Measurements from ENCODE around the gene NFATC2. TPM values are rescaled to one million over a fixed set of nuclear protein-coding genes. Genes with fewer than 3 reads are reported as not detected.

NFATC2 gene
- total RNA-seq, 4 donors from 2014 or later: 8.8 to 15.6 (median 13.0) TPM

GRCh38 chr20:51458751-51459439 is 83.6 kb downstream of the NFATC2 start:
- Histone ChIP-seq H3K27me3 (no peaks in the 10 kb centered on the region), H3K27ac (replicated peaks in 1 of 4) (no peak overlapping the region), H3K4me1 (peaks cover 27 to 45% (median 36%) of the 10 kb centered on the region in 4 donors), H3K36me3 (peaks cover 0 to 10% (median 2%) of the 10 kb centered on the region in 4 donors), H3K9me3 (no peaks in the 10 kb centered on the region), H3K4me3 (no peak overlapping the region)
- TF ChIP-seq POLR2AphosphoS5 (IDR thresholded peaks at IDR 0.05): no peak
- no peak for TF ChIP-seq CTCF (IDR thresholded peaks at IDR 0.05)
- TF ChIP-seq EP300 (IDR thresholded peaks at IDR 0.05): no peak
- TF ChIP-seq POLR2A (IDR thresholded peaks at IDR 0.05; ENCODE audit: low read depth): no peak
- intact Hi-C loops (cut with DNase I): loop anchor here (5.0 to 10.0 kb wide), 2 partner anchors 103 to 136 kb away; no protein-coding TSS in a partner anchor
- WGBS: 97% methylated on average over 13 of the region's 13 CpGs
- DNase-seq (ENCODE audit: extremely low spot score): no peak

GRCh38 chr20:51457533-51457932 is 85.0 kb downstream of the NFATC2 start:
- H3K27ac ChIP-seq (replicated peaks in 1 of 4): peak overlapping the region; percentile 75 to 85 (median 80)
- H3K9me3 ChIP-seq: no peaks in the 10 kb centered on the region
- intact Hi-C loops (cut with DNase I): loop anchor here (5.0 to 10.0 kb wide), 2 partner anchors 105 to 137 kb away; no protein-coding TSS in a partner anchor
- TF ChIP-seq POLR2A (IDR thresholded peaks at IDR 0.05; ENCODE audit: low read depth) (no peak), POLR2AphosphoS5 (IDR thresholded peaks at IDR 0.05) (no peak), EP300 (IDR thresholded peaks at IDR 0.05) (no peak), CTCF (IDR thresholded peaks at IDR 0.05) (no peak)
- H3K4me3 ChIP-seq: no peak overlapping the region
- H3K4me1 ChIP-seq: peaks cover 17 to 33% (median 24%) of the 10 kb centered on the region in 4 donors
- no peaks in the 10 kb centered on the region for H3K27me3 ChIP-seq
- no peak for DNase-seq (ENCODE audit: extremely low spot score)
- 94% methylated on average over 3 of the region's 3 CpGs for WGBS
- peaks cover 0 to 20% (median 2%) of the 10 kb centered on the region in 4 donors for H3K36me3 ChIP-seq

DNA sequence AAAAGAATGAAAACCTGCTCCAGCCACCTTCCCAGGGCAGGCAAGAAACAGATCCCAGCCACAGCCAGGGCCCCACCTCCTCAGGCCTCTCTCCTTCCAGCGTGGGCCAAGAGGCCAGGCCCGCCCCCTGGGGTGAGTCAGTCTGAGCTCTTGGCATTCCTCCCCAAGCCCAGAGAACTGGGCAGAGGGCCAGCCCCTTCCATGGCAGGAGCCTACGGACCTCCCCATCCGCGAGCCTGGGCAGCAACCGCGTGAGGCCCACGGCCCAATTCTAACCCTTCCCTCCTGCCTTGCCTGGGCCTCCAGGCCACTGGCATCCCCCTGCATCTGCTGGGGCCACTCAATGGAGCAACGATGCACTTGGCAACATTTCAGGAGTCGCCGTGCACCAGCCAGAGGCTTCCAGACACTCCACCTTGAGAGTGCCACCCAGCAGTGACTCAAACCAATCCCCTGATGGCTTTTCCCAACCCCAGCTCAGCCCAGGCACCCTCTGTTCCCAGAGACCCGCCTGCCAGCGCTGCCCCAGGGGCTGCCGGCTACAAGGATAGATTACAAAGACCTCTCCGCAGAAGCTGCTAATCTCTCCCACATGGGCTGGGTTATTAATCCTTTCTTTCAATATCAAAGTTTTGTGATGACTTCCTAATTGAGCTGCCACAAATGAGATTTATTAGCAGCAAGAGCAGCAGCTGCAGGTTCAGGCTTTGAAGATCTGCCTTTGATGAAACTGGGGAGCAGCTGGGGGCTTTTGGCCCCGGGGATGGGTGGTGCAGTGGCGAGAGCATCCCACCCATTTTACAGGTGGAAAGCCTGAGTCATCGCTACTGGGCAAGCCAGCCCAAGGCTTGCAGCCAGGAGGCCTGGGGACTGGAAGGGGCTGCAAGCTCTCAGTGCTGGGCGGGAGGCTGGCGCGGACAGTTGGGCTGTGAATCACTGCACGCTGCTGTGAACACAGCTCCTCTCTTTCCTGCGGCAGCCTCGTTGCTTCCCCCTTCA is 85.7 kb downstream of the NFATC2 start:
- intact Hi-C loops (cut with DNase I): loop anchor here (5.0 to 10.0 kb wide), 2 partner anchors 105 to 138 kb away; no protein-coding TSS in a partner anchor
- 29% methylated on average over 14 of the region's 24 CpGs for WGBS
- H3K4me3 ChIP-seq: peak overlapping the region; percentile 17 to 36 (median 32)
- peak overlapping the region; percentile 75 to 85 (median 80) for H3K27ac ChIP-seq (replicated peaks in 1 of 4)
- no peak for TF ChIP-seq POLR2A (IDR thresholded peaks at IDR 0.05; ENCODE audit: low read depth)
- TF ChIP-seq POLR2AphosphoS5 (IDR thresholded peaks at IDR 0.05): peak; percentile 78 to 82
- H3K4me1 ChIP-seq: peaks cover 17 to 30% (median 23%) of the 10 kb centered on the region in 4 donors
- no peaks in the 10 kb centered on the region for H3K9me3 ChIP-seq
- peaks cover 0 to 24% (median 2%) of the 10 kb centered on the region in 4 donors for H3K36me3 ChIP-seq
- DNase-seq (ENCODE audit: extremely low spot score): peak; percentile 98
- H3K27me3 ChIP-seq: no peaks in the 10 kb centered on the region

DNA sequence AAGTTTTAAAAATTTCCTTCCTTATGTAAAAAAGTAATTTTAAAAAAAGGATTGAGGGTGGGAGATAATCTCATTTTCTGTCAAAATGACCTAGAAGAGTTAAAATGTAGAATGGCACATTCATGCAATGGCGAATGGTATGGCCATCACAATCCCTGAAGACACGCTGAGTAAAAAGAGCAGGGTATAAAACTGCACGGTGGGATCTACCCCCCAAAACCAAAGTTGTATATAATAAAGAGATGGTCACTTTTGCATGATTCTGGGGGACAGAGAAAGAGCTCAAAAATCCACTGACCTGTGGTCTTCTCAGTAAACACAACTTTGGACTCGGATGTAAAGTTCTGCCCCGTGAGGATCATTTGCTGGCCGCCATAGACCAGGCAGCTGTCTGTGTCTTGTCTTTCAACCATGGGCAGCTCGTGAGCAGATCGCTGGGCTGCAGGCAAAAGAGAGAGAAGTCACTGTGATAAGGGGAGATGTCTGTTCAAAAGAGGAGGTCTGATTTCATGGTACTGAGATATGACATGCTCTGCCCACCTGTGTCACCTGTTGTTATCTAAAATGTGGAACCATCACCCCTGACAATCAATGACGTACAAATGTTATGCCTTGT is 88.2 kb downstream of the NFATC2 start:
- WGBS: 92% methylated on average over 9 of the region's 9 CpGs
- H3K9me3 ChIP-seq: no peaks in the 10 kb centered on the region
- TF ChIP-seq POLR2A (IDR thresholded peaks at IDR 0.05; ENCODE audit: low read depth) (no peak), POLR2AphosphoS5 (IDR thresholded peaks at IDR 0.05) (no peak), EP300 (IDR thresholded peaks at IDR 0.05) (no peak), CTCF (IDR thresholded peaks at IDR 0.05) (no peak)
- H3K4me1 ChIP-seq: peaks cover 19 to 48% (median 40%) of the 10 kb centered on the region in 4 donors
- no peak overlapping the region for H3K4me3 ChIP-seq
- no peak for DNase-seq (ENCODE audit: extremely low spot score)
- no peaks in the 10 kb centered on the region for H3K27me3 ChIP-seq
- H3K36me3 ChIP-seq: peaks cover 0 to 20% (median 2%) of the 10 kb centered on the region in 4 donors
- intact Hi-C loops (cut with DNase I): loop anchor here (10.0 kb wide), 1 partner anchor 140 kb away; no protein-coding TSS in a partner anchor
- H3K27ac ChIP-seq (replicated peaks in 1 of 4): no peak overlapping the region

Measured in esophagus muscularis mucosa (tissue), 4 donors.